Limb (tissue), 2 donors: ENCODE measurements around the gene DMRTA1.
"Not testable (repeated sequence)": the region's sequence is repeated elsewhere in the genome, so short reads cannot be mapped to it uniquely, and the experiment has no call there.

Source experiments
- DNase-seq, 2 donors: peaks; one replicate each; pipeline ENCODE4 v3.0.0-alpha.2; 2016; ENCODE audit errors: extremely low spot score in 2 of 2

Gene DMRTA1

DNA sequence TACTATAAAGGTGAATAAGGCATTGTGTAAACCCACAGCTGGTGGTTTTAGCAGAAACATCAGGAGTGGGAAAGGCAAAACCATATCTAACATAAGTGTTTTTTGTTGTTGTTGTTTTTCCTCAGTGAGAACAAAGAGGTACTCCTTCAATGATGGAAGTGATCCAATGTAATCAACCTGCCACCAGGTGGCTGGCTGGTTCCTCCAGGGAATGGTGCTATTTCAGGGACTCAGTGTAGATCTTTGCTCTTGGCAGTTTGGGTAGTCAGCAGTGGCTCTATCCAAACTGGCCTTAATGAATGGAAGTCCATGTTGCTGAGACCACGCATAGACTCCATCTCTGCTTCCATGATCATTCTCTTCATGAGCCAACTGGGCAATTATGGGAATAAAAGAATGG, 10.8 kb downstream of the DMRTA1 start:
- DNase-seq, result no peak

DNA sequence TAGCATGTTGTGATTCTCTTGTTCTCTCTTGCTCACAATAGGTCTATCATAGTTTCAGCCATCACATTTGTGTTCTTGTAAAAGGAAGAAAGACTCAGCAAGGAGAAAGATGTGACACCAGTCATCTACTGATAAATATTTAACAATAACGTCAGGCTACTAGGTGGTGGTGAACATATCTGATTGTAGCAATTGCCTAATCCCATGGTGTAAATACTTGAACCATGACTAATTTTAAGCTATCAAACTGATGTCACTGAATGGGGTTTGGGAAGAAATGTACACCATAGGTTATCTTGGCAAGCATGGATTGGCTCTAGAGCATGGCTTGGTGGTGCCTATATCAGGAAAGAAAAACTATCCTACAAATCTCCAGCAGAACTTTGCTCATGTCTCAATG, 16.6 kb downstream of the DMRTA1 start:
- DNase-seq, result no peak

DNA sequence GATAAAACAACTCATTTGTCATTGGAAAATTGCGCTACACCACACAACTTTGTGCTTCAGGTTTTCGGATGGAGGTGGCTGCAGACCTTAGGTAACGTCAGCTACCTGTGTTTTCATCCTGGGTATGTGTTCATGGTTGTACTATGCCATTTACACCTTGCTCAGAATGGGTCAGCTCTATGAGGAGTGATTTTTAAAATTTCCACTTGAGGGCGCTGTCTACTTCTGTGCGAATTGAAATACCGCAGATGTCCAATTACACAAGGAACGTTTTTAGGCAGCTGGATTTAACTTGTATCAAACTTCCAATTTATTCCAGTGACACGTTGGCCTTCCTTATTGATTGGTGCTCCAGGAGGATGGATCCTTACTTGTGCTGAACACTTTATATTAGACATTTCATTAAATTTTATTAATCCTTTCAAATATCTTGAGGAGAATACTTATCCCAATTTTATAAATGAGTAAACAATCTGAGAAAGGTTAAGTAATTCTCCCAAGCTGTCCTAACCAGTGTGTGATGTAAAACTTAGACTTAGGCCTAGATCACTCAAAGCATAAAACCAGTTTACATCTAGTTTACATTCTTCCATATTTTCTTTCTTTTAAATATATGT, 23.4 kb downstream of the DMRTA1 start:
- peak; percentile 27 to 34 for DNase-seq

DNA sequence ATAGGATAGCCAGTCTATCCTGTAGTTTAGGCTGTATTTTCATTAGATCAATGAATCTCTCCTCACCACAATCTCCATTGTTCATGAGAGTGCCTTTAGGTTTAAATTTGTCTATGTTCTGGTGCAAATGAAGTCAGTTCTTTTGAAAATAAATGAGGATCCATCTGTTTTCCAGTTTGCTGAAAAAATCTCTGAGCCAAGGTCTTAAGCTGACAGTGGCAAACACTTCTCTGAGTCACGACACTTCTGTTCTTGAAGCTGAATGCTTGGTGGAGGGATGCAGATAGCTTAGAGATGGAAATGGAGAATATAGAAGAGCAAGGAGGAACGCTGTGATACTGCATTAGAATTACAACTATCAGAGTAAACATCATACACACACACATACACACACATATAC, 34.9 kb downstream of the DMRTA1 start:
- no peak for DNase-seq

DNA sequence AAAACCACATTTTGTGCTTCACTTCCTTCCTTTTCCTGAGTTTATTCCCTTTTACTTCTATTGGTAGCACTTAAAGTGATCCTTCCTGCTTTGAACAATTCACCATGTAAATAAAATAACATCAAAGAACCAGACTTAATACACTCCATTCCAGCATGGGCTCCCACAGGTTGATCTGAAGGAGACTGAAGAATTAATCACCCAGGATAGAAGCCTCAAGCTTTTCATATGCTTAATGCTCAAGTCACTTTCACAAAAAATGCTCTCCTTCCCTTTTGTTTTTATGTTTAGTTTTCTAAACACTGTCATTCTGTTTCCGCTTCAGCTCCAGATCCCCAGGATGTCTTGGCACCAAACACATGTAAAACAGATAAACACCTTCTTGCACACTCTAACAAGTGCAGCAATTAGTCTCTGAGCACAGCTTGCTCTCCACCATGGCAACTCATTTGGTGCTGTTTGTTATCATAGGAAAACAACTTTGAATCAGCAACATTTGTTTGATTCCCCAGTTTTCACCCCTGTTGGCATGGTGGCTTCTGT, 37.0 kb downstream of the DMRTA1 start:
- DNase-seq, result no peak

DNA sequence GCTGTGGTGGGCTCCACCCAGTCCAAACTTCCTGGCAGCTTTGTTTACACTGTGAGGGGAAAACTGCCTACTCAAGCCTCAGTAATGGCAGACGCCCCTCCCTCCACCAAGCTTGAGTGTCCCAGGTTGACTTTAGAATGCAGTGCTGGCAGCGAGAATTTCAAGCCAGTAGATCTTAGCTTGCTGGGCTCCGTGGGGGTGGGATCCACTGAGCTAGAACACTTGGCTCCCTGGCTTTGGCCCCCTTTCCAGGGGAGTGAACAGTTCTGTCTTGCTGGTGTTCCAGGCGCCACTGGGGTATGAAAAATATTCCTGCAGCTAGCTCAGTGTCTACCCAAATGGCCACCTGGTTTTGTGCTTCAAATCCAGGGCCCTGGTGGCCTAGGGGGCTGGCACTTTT, 49.6 kb downstream of the DMRTA1 start:
- DNase-seq, result not testable (repeated sequence)
